ENCODE measurements around the gene RIMKLB. TPM values are rescaled to one million over a fixed set of nuclear protein-coding genes. Genes with fewer than 3 reads are reported as not detected.

The RIMKLB gene
- total and polyA plus RNA-seq, 10 of the 15 experiments (the other 5 are each of a cell fraction or from before 2014, with no cell fraction given): 0.15 to 0.83 (median 0.46) TPM

DNA sequence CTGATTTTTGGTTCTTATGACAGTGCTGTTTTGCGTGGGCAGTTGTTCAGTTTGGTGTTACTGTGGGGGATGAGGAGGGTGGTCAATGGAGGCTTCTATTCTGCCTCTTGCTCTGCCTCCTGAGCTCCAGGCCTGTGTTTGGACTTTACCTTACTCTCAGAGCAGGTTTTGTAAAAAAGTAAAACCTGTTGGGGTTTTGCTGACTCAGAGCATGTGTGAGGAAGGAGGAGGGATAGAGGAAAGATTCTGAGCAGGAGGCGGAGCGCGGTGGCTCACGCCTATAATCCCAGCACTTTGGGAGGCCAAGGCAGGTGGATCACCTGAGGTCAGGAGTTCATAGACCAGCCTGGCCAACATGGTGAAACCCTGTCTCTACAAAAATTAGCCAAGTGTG, 131.3 kb downstream of the RIMKLB start:
- in situ Hi-C loops (cut with MboI) (no loop called here), intact Hi-C loops (cut with micrococcal nuclease; ENCODE audit: unreplicated experiment) (no loop called here)
- Histone ChIP-seq H3K27me3 (replicated peaks in 1 of 2; ENCODE audit: control insufficient read depth in 2 of 2, insufficient read depth in 2 of 2, low read length in 1 of 2) (no peaks in the 10 kb centered on the region), H3K9ac (ENCODE audit: control insufficient read depth, insufficient read depth, low read length) (no peak overlapping the region), H3K9me3 (replicated peaks; ENCODE audit: control insufficient read depth, insufficient read depth, low read length) (no peaks in the 10 kb centered on the region), H3K4me2 (ENCODE audit: control insufficient read depth, insufficient read depth) (no peak overlapping the region), H4K20me1 (ENCODE audit: control insufficient read depth, insufficient read depth) (no peaks in the 10 kb centered on the region), H3K4me1 (ENCODE audit: control insufficient read depth, insufficient read depth, low read length) (no peaks in the 10 kb centered on the region), H3K27ac (ENCODE audit: control insufficient read depth, insufficient read depth) (no peak overlapping the region), H2AFZ (ENCODE audit: control insufficient read depth, low read depth, low read length) (no peak overlapping the region), H3K36me3 (ENCODE audit: control insufficient read depth in 2 of 2, insufficient read depth in 2 of 2, low read length in 1 of 2) (no peaks in the 10 kb centered on the region), H3K79me2 (ENCODE audit: control insufficient read depth, insufficient read depth, low read length) (no peaks in the 10 kb centered on the region), H3K4me3 (no peak overlapping the region)
- no TSS peak for BruUV-seq (replicated peaks)
- SMC1A ChIA-PET (ENCODE audit: uncharacterized antibody, unreplicated experiment): no interaction called here
- TF ChIP-seq, protein P1, sequence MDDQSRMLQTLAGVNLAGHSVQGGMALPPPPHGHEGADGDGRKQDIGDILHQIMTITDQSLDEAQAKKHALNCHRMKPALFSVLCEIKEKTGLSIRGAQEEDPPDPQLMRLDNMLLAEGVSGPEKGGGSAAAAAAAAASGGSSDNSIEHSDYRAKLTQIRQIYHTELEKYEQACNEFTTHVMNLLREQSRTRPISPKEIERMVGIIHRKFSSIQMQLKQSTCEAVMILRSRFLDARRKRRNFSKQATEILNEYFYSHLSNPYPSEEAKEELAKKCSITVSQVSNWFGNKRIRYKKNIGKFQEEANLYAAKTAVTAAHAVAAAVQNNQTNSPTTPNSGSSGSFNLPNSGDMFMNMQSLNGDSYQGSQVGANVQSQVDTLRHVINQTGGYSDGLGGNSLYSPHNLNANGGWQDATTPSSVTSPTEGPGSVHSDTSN (IDR thresholded peaks at IDR 0.05; ENCODE audit: insufficient replicate concordance, low read depth, low read length): no peak
- TF ChIP-seq, protein P2, sequence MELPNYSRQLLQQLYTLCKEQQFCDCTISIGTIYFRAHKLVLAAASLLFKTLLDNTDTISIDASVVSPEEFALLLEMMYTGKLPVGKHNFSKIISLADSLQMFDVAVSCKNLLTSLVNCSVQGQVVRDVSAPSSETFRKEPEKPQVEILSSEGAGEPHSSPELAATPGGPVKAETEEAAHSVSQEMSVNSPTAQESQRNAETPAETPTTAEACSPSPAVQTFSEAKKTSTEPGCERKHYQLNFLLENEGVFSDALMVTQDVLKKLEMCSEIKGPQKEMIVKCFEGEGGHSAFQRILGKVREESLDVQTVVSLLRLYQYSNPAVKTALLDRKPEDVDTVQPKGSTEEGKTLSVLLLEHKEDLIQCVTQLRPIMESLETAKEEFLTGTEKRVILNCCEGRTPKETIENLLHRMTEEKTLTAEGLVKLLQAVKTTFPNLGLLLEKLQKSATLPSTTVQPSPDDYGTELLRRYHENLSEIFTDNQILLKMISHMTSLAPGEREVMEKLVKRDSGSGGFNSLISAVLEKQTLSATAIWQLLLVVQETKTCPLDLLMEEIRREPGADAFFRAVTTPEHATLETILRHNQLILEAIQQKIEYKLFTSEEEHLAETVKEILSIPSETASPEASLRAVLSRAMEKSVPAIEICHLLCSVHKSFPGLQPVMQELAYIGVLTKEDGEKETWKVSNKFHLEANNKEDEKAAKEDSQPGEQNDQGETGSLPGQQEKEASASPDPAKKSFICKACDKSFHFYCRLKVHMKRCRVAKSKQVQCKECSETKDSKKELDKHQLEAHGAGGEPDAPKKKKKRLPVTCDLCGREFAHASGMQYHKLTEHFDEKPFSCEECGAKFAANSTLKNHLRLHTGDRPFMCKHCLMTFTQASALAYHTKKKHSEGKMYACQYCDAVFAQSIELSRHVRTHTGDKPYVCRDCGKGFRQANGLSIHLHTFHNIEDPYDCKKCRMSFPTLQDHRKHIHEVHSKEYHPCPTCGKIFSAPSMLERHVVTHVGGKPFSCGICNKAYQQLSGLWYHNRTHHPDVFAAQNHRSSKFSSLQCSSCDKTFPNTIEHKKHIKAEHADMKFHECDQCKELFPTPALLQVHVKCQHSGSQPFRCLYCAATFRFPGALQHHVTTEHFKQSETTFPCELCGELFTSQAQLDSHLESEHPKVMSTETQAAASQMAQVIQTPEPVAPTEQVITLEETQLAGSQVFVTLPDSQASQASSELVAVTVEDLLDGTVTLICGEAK (IDR thresholded peaks at IDR 0.05; ENCODE audit: borderline replicate concordance): no peak
- POLR2A ChIA-PET: no interaction called here
- no peak for FAIRE-seq
- no peak for DNase-seq (ENCODE audit: low read depth, low spot score)
- RAD21 ChIA-PET (ENCODE audit: unreplicated experiment): no interaction called here
- CTCF ChIA-PET: no interaction called here
- WGBS (ENCODE audit: insufficient coverage, insufficient replicate concordance, low lambda C conversion rate, missing lambda C conversion rate): 65% methylated on average over 5 of the region's 5 CpGs
- ATAC-seq: no peak
